Hepatocyte (in vitro differentiated cells): ENCODE data around the gene TMA7. TPM values are rescaled to one million over a fixed set of nuclear protein-coding genes. Genes with fewer than 3 reads are reported as not detected.

ENCODE experiments used
- DNase-seq: peaks from one replicate; pipeline ENCODE4 v3.0.0-alpha.2; 2016; ENCODE audit warnings: low spot score
- H2AFZ ChIP-seq: fragments of 200-600 bp; sonication (generic); 2 replicates; pipeline ENCODE4 v1.6.0; 2016; ENCODE audit warnings: antibody characterized with exemption, mild to moderate bottlenecking
- H3K27ac ChIP-seq: fragments of 200-600 bp; sonication (generic); 2 replicates; pipeline ENCODE4 v1.5.1; 2016; ENCODE audit warnings: mild to moderate bottlenecking
- H3K27me3 ChIP-seq: fragments of 200-600 bp; sonication (generic); 2 replicates; pipeline ENCODE4 v1.6.1; 2016
- H3K36me3 ChIP-seq: fragments of 200-600 bp; sonication (generic); replicated peaks from 2 replicates; pipeline ENCODE4 v1.5.1; 2016; ENCODE audit warnings: low read depth; ENCODE audit not compliant: insufficient read depth
- H3K4me1 ChIP-seq: fragments of 200-600 bp; sonication (generic); 2 replicates; pipeline ENCODE4 v1.5.1; 2016; ENCODE audit warnings: mild to moderate bottlenecking, moderate library complexity; ENCODE audit not compliant: insufficient read depth
- H3K4me2 ChIP-seq: fragments of 200-600 bp; sonication (generic); 2 replicates; pipeline ENCODE4 v1.6.0; 2016
- H3K4me3 ChIP-seq: fragments of 200-600 bp; sonication (generic); 2 replicates; pipeline ENCODE4 v1.5.1; 2016; ENCODE audit warnings: mild to moderate bottlenecking
- H3K79me2 ChIP-seq: fragments of 200-600 bp; sonication (generic); 2 replicates; pipeline ENCODE4 v1.6.0; 2017; ENCODE audit warnings: mild to moderate bottlenecking
- H3K9me2 ChIP-seq: fragments of 200-600 bp; sonication (generic); replicated peaks from 2 replicates; pipeline ENCODE4 v1.6.0; 2017; ENCODE audit warnings: mild to moderate bottlenecking; ENCODE audit not compliant: insufficient read depth
- H3K9me3 ChIP-seq: fragments of 200-600 bp; sonication (generic); 2 replicates; pipeline ENCODE4 v1.5.1; 2016; ENCODE audit warnings: low read depth, mild to moderate bottlenecking
- H4K20me1 ChIP-seq: fragments of 200-600 bp; sonication (generic); 2 replicates; pipeline ENCODE4 v1.6.0; 2016; ENCODE audit warnings: mild to moderate bottlenecking; ENCODE audit not compliant: insufficient read depth, poor library complexity, severe bottlenecking
- EZH2 ChIP-seq: fragments of 200-600 bp; sonication (generic); IDR thresholded peaks from 2 replicates; pipeline ENCODE4 v1.6.1; 2016; ENCODE audit warnings: antibody characterized with exemption, mild to moderate bottlenecking, borderline replicate concordance
- EZH2phosphoT487 ChIP-seq: fragments of 200-600 bp; sonication (generic); IDR thresholded peaks from one replicate; pipeline ENCODE4 v1.6.1; 2018; ENCODE audit warnings: antibody characterized with exemption, mild to moderate bottlenecking, low read depth, moderate library complexity; ENCODE audit not compliant: unreplicated experiment, severe bottlenecking
- WGBS: methylation state at CpG from one replicate; pipeline ENCODE4 v1.1.6; 2016; ENCODE audit warnings: low lambda C conversion rate; ENCODE audit errors: missing lambda C conversion rate; 5-methylcytosine and 5-hydroxymethylcytosine counted together
- polyA plus RNA-seq: library from polyadenylated mRNA; unstranded; fragments of >200 nt; fragmentation: Nextera tagmentation; extraction: Ambion mirVana; gene quantifications from 2 replicates; pipeline ENCODE4 v1.2.1, GENCODE V29; 2016
- total RNA-seq: library from RNA; depleted of rRNA; stranded (reverse); fragments of >200 nt; gene quantifications from 2 replicates; pipeline ENCODE4 v1.2.3, GENCODE V29; 2014
- TF ChIP-seq, protein P1 (sequence below): fragments of 200-600 bp; sonication (generic); IDR thresholded peaks from 2 replicates; pipeline ENCODE4 v1.5.1; 2016; ENCODE audit warnings: antibody characterized with exemption, mild to moderate bottlenecking; ENCODE audit not compliant: poor library complexity

Gene TMA7
- total and polyA plus RNA-seq, 2 experiments from 2014 or later, result 381 to 503 TPM

GRCh38 chr3:48417529-48418108 is 22.4 kb upstream of the TMA7 start:
- Histone ChIP-seq H3K36me3 (no peaks in the 10 kb centered on the region), H3K4me2 (no peak overlapping the region)
- no peak for DNase-seq

DNA sequence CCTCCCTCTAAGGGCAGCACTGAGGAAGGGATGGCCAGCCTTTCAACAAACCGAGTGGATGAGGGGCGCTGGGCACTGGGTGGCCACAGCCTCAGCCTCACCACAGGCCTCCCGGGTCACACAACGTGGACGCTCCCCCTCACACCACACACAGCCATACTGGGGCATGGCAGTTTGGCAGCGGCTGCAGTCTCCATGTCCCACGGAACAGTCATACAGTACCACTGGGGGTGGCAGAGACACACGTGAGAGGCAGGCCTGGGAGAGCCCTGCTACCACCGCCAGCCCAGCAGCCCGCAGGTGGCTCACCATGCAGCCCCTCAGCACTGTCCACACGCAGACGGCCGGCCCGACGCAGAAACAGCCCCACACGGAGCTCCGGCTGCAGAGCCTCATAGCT is 21.9 kb upstream of the TMA7 start:
- H3K79me2 ChIP-seq, result peaks cover 17% of the 10 kb centered on the region
- TF ChIP-seq, protein P1, sequence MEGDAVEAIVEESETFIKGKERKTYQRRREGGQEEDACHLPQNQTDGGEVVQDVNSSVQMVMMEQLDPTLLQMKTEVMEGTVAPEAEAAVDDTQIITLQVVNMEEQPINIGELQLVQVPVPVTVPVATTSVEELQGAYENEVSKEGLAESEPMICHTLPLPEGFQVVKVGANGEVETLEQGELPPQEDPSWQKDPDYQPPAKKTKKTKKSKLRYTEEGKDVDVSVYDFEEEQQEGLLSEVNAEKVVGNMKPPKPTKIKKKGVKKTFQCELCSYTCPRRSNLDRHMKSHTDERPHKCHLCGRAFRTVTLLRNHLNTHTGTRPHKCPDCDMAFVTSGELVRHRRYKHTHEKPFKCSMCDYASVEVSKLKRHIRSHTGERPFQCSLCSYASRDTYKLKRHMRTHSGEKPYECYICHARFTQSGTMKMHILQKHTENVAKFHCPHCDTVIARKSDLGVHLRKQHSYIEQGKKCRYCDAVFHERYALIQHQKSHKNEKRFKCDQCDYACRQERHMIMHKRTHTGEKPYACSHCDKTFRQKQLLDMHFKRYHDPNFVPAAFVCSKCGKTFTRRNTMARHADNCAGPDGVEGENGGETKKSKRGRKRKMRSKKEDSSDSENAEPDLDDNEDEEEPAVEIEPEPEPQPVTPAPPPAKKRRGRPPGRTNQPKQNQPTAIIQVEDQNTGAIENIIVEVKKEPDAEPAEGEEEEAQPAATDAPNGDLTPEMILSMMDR, result no peak
- TF ChIP-seq EZH2 (no peak), EZH2phosphoT487 (no peak)

More at GRCh38 chr3:48417529-48418108, 22.4 kb upstream of the TMA7 start:
- Histone ChIP-seq H3K9me3 (no peaks in the 10 kb centered on the region), H3K27ac (no peak overlapping the region), H3K4me1 (no peaks in the 10 kb centered on the region), H2AFZ (no peak overlapping the region), H4K20me1 (peaks cover 2% of the 10 kb centered on the region), H3K27me3 (no peaks in the 10 kb centered on the region), H3K4me3 (no peak overlapping the region), H3K9me2 (no peaks in the 10 kb centered on the region), H3K79me2 (peaks cover 11% of the 10 kb centered on the region)
- TF ChIP-seq EZH2phosphoT487 (no peak), EZH2 (no peak)
- TF ChIP-seq, protein P1, result no peak
- 97% methylated on average over 14 of the region's 14 CpGs for WGBS

GRCh38 chr3:48418651-48419050 is 21.4 kb upstream of the TMA7 start:
- 95% methylated on average over 8 of the region's 9 CpGs for WGBS
- H2AFZ ChIP-seq, result no peak overlapping the region
- H4K20me1 ChIP-seq, result peaks cover 9% of the 10 kb centered on the region
- DNase-seq, result no peak
- H3K4me1 ChIP-seq, result no peaks in the 10 kb centered on the region
- H3K4me3 ChIP-seq, result no peak overlapping the region
- no peak overlapping the region for H3K4me2 ChIP-seq
- H3K9me3 ChIP-seq, result no peaks in the 10 kb centered on the region
- H3K79me2 ChIP-seq, result peaks cover 22% of the 10 kb centered on the region
- H3K27ac ChIP-seq, result no peak overlapping the region
- H3K36me3 ChIP-seq, result no peaks in the 10 kb centered on the region
- H3K27me3 ChIP-seq, result no peaks in the 10 kb centered on the region
- no peaks in the 10 kb centered on the region for H3K9me2 ChIP-seq
- no peak for TF ChIP-seq EZH2
- TF ChIP-seq, protein P1, result no peak
- TF ChIP-seq EZH2phosphoT487, result no peak

More for the DNA sequence above, 21.9 kb upstream of the TMA7 start:
- 96% methylated on average over 13 of the region's 17 CpGs for WGBS
- Histone ChIP-seq H3K9me2 (no peaks in the 10 kb centered on the region), H3K4me3 (no peak overlapping the region), H3K27me3 (no peaks in the 10 kb centered on the region), H3K27ac (no peak overlapping the region), H3K4me2 (no peak overlapping the region), H4K20me1 (peaks cover 7% of the 10 kb centered on the region), H3K9me3 (no peaks in the 10 kb centered on the region), H3K4me1 (no peaks in the 10 kb centered on the region), H3K36me3 (no peaks in the 10 kb centered on the region), H2AFZ (no peak overlapping the region)
- DNase-seq, result no peak
